Keratinocyte (primary cell): ENCODE data around the gene INTS1. TPM values are rescaled to one million over a fixed set of nuclear protein-coding genes. Genes with fewer than 3 reads are reported as not detected.

Source experiments
- DNase-seq: peaks from one replicate; pipeline ENCODE4 v3.0.0-alpha.2; 2011; ENCODE audit warnings: low read depth, missing footprints, low spot score
- FAIRE-seq: peaks from 2 replicates; lab custom pipeline; 2011; peaks lifted over from hg19 to GRCh38; lab: Jason Lieb, UNC
- H2AFZ ChIP-seq: 2 replicates; pipeline ENCODE4 v1.6.0; 2012; ENCODE audit warnings: low read length, control low read depth, inconsistent platforms; ENCODE audit not compliant: control insufficient read depth
- H3K27ac ChIP-seq: 2 replicates; pipeline ENCODE4 v1.5.1; 2011; ENCODE audit warnings: low read length; ENCODE audit not compliant: control insufficient read depth, insufficient read depth
- H3K27me3 ChIP-seq: 3 replicates; pipeline ENCODE4 v1.6.0; 2011; ENCODE audit warnings: low read length; ENCODE audit not compliant: control insufficient read depth, insufficient read depth; ENCODE audit errors: extremely low read depth
- H3K36me3 ChIP-seq, 2 experiments: 2 replicates in 1 of 2; 3 replicates in 1 of 2; pipeline ENCODE4 v1.5.1; 2011; ENCODE audit warnings: low read length in 2 of 2, mild to moderate bottlenecking in 1 of 2; ENCODE audit not compliant: control insufficient read depth in 2 of 2, insufficient read depth in 2 of 2; ENCODE audit errors: extremely low read depth in 1 of 2
- H3K4me1 ChIP-seq: 3 replicates; pipeline ENCODE4 v1.5.1; 2011; ENCODE audit warnings: low read length; ENCODE audit not compliant: control insufficient read depth, insufficient read depth; ENCODE audit errors: extremely low read depth
- H3K4me2 ChIP-seq: 3 replicates; pipeline ENCODE4 v1.6.0; 2011; ENCODE audit warnings: low read depth, low read length; ENCODE audit not compliant: control insufficient read depth, insufficient read depth; ENCODE audit errors: extremely low read depth
- H3K4me3 ChIP-seq, 3 experiments: fragments of 200-600 bp in 1 of 3; sonication (generic) in 1 of 3; 2 replicates in 2 of 3; 3 replicates in 1 of 3; pipeline ENCODE4 v1.5.1; 2011 to 2016; ENCODE audit warnings: low read length in 3 of 3, mild to moderate bottlenecking in 3 of 3, control low read depth in 2 of 3, inconsistent platforms in 1 of 3, low read depth in 1 of 3, mixed read lengths in 1 of 3, mixed run types in 1 of 3, moderate library complexity in 1 of 3; ENCODE audit not compliant: control insufficient read depth in 2 of 3, insufficient read depth in 2 of 3; ENCODE audit errors: extremely low read depth in 1 of 3
- H3K79me2 ChIP-seq: 2 replicates; pipeline ENCODE4 v1.6.0; 2012; ENCODE audit warnings: low read length; ENCODE audit not compliant: control insufficient read depth, insufficient read depth
- H3K9ac ChIP-seq: 3 replicates; pipeline ENCODE4 v1.6.0; 2011; ENCODE audit warnings: low read length; ENCODE audit not compliant: control insufficient read depth, insufficient read depth; ENCODE audit errors: extremely low read depth
- H3K9me1 ChIP-seq: 3 replicates; pipeline ENCODE4 v1.6.0; 2011; ENCODE audit warnings: low read length; ENCODE audit not compliant: control insufficient read depth, insufficient read depth; ENCODE audit errors: extremely low read depth
- H3K9me3 ChIP-seq: 2 replicates; pipeline ENCODE4 v1.5.1; 2012; ENCODE audit warnings: low read depth, low read length; ENCODE audit not compliant: control insufficient read depth
- H4K20me1 ChIP-seq: 3 replicates; pipeline ENCODE4 v1.6.0; 2011; ENCODE audit warnings: low read length; ENCODE audit not compliant: control insufficient read depth, insufficient read depth; ENCODE audit errors: extremely low read depth
- EZH2 ChIP-seq: IDR thresholded peaks from one replicate; pipeline ENCODE4 v1.6.1; 2012; ENCODE audit warnings: inconsistent platforms, mild to moderate bottlenecking, low read length, moderate library complexity
- dilution Hi-C: fragments of 300-500 bp; cut with MboI; formaldehyde crosslinking; loops from one replicate; pipeline ENCODE4 v1.7.0; 2020; ENCODE audit warnings: low sequenced_read_pairs; ENCODE audit not compliant: extremely low pct_ligation_motif_present
- polyA plus RNA-seq, 5 experiments: library from polyadenylated mRNA; depleted of rRNA in 3 of 5; stranded (reverse) in 3 of 5; stranded (forward) in 1 of 5; unstranded in 1 of 5; fragments of >200 nt; gene quantifications; 1 replicate in 1 of 5; 2 replicates in 3 of 5; 3 replicates in 1 of 5; pipeline versions ENCODE4 v1.2.1 to v1.2.3, GENCODE V29; 2011 to 2012; ENCODE audit warnings: missing spikeins in 2 of 5, low read depth in 1 of 5, low replicate concordance in 1 of 5
- TF ChIP-seq, protein P1 (sequence below), 3 experiments: IDR thresholded peaks in 1 of 3; conservative IDR thresholded peaks in 1 of 3; optimal IDR thresholded peaks in 1 of 3; 2 replicates in 2 of 3; 3 replicates in 1 of 3; pipeline versions ENCODE3 to v1.5.1; 2011; ENCODE audit warnings: low read length in 3 of 3, mild to moderate bottlenecking in 3 of 3, moderate library complexity in 2 of 3, control low read depth in 1 of 3, inconsistent platforms in 1 of 3; ENCODE audit not compliant: insufficient read depth in 2 of 3; ENCODE audit errors: extremely low read depth in 1 of 3

INTS1 gene
- polyA plus RNA-seq, 1 donor (not counting 4 experiments of a cell fraction or from before 2014, with no cell fraction given): 10.6 TPM

DNA sequence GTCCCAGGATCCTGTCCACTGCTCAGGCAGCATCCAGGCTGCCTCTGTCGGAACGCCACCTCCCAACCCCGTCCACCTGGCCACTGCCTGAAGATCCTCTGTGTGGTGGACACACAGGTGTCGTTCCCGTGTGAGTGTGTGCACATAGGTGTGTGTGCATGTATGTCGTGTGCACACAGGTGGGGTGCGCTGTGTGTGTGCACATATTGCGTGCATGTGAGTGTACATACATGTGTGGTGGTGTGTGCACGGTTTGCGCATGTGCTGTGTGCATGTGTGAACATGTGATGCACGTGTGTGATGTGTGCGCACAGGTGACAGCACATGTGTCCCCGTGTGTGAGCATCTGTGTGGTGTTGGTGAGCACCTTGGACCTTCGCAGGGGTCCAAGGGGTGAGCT, 44.8 kb upstream of the INTS1 start:
- no peak for FAIRE-seq
- dilution Hi-C loops: no loop called here
- TF ChIP-seq, protein P1, sequence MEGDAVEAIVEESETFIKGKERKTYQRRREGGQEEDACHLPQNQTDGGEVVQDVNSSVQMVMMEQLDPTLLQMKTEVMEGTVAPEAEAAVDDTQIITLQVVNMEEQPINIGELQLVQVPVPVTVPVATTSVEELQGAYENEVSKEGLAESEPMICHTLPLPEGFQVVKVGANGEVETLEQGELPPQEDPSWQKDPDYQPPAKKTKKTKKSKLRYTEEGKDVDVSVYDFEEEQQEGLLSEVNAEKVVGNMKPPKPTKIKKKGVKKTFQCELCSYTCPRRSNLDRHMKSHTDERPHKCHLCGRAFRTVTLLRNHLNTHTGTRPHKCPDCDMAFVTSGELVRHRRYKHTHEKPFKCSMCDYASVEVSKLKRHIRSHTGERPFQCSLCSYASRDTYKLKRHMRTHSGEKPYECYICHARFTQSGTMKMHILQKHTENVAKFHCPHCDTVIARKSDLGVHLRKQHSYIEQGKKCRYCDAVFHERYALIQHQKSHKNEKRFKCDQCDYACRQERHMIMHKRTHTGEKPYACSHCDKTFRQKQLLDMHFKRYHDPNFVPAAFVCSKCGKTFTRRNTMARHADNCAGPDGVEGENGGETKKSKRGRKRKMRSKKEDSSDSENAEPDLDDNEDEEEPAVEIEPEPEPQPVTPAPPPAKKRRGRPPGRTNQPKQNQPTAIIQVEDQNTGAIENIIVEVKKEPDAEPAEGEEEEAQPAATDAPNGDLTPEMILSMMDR (optimal IDR thresholded peaks at IDR 0.05 in 1 of 3, IDR thresholded peaks at IDR 0.05 in 1 of 3, conservative IDR thresholded peaks at IDR 0.05 in 1 of 3; ENCODE audit: extremely low read depth in 1 of 3, insufficient read depth in 2 of 3, low read length in 3 of 3): no peak
- no peak for TF ChIP-seq EZH2

DNA sequence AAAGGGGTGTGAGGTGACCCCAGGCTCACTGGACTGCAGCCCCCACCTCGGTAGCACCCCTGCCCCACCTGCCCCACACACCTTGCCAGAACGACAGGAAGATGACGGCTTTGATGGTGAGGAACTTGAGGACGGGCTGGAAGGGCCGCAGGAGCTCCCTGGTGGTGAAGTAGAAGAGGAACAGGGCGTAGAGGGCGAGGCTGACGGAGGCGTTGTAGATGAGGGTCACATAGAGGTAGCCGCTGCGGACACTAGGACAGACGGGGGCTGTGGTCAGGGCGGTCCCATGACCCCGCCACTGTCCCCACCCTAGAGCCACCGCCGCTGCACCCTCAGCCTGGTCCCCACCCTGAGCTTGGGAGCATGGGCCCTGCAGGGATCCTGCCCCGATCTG, 44.2 kb upstream of the INTS1 start:
- H3K9ac ChIP-seq: no peak overlapping the region
- no peak for FAIRE-seq
- no peaks in the 10 kb centered on the region for H3K9me1 ChIP-seq
- DNase-seq: no peak
- no peaks in the 10 kb centered on the region for H4K20me1 ChIP-seq
- TF ChIP-seq, protein P1 (optimal IDR thresholded peaks at IDR 0.05 in 1 of 3, IDR thresholded peaks at IDR 0.05 in 1 of 3, conservative IDR thresholded peaks at IDR 0.05 in 1 of 3; ENCODE audit: extremely low read depth in 1 of 3, insufficient read depth in 2 of 3, low read length in 3 of 3): peak in 1 of 3 experiments; percentile 36
- no peak for TF ChIP-seq EZH2
- no peaks in the 10 kb centered on the region for H3K9me3 ChIP-seq
- H3K4me2 ChIP-seq: no peak overlapping the region
- H2AFZ ChIP-seq: no peak overlapping the region
- peaks cover 15% of the 10 kb centered on the region for H3K4me1 ChIP-seq
- dilution Hi-C loops: no loop called here
- H3K27ac ChIP-seq: no peak overlapping the region
- no peaks in the 10 kb centered on the region for H3K79me2 ChIP-seq
- no peak overlapping the region for H3K4me3 ChIP-seq
- no peaks in the 10 kb centered on the region for H3K27me3 ChIP-seq
- no peaks in the 10 kb centered on the region for H3K36me3 ChIP-seq

More for the DNA sequence above, 44.8 kb upstream of the INTS1 start:
- no peak overlapping the region for H3K4me3 ChIP-seq
- H3K27ac ChIP-seq: no peak overlapping the region
- no peaks in the 10 kb centered on the region for H3K9me3 ChIP-seq
- DNase-seq: no peak
- no peaks in the 10 kb centered on the region for H3K27me3 ChIP-seq
- H3K4me2 ChIP-seq: no peak overlapping the region
- H2AFZ ChIP-seq: no peak overlapping the region
- H3K9ac ChIP-seq: no peak overlapping the region
- no peaks in the 10 kb centered on the region for H4K20me1 ChIP-seq
- no peaks in the 10 kb centered on the region for H3K9me1 ChIP-seq
- no peaks in the 10 kb centered on the region for H3K79me2 ChIP-seq
- peaks cover 10% of the 10 kb centered on the region for H3K4me1 ChIP-seq
- no peaks in the 10 kb centered on the region for H3K36me3 ChIP-seq
